ENCODE results near the gene P3H2.

- no peak for TF ChIP-seq CTCF (conservative IDR thresholded peaks at IDR 0.05; ENCODE audit: low read depth, low read length)
- TF ChIP-seq EZH2 (IDR thresholded peaks at IDR 0.05; ENCODE audit: borderline replicate concordance, low read depth, low read length, poor library complexity, severe bottlenecking) = no peak
These were observed 21.6 kb downstream of the P3H2 start for GRCh38 chr3:190099099-190099498.

Data from A673 (cell line).